NCI-H2029 treated with DMSO at 0.1 percent for 48 hours (cell line): Measurements from ENCODE around the gene TET2.
A peak's percentile ranks its signal among the peaks of the same experiment; 100 is the strongest.

Experiments used
- DNase-seq: peaks from one replicate; lab custom pipeline; 2025; lab: John Stamatoyannopoulos, UW

TET2 gene

GRCh38 chr4:105140684-105141490 is 5.8 kb upstream of the TET2 start:
- DNase-seq = no peak

DNA sequence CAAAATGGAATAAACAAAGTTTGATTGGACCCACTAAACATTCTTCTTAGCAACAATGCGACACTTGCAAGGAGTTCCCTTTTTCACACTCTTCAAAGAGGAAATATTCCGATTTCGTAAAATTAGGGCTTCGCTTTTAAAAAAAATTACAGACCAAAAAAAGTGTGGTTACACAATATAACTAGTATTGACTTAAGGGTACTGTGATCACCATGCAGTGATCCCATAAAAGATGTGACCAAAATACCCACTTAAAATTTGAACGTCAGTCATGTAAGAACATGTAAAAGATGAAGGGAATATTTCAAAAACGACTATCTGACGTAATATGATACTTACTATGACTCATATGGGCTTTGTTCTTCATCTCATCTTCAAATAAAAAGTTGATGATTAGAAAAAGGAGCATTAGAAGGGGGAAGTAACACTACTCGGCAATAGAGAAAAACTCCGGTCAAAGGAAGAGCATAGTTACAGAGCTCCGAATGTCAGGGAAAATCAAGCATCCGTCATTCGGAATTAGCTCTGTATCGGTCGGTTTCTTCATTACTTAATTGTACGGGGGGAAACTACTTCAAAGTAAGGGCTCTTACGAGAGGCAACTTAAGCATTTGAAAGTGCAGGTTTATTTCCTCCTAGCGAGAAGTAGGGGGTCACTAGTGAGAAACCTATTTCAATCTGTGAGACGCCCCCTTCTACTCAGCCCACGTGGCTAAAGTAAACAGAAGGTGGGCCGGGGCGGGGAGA is 1.3 kb upstream of the TET2 start:
- DNase-seq = no peak

- DNase-seq = no peak
Measured at GRCh38 chr4:105145903-105146275, 787 bp upstream of the TET2 start.

DNA sequence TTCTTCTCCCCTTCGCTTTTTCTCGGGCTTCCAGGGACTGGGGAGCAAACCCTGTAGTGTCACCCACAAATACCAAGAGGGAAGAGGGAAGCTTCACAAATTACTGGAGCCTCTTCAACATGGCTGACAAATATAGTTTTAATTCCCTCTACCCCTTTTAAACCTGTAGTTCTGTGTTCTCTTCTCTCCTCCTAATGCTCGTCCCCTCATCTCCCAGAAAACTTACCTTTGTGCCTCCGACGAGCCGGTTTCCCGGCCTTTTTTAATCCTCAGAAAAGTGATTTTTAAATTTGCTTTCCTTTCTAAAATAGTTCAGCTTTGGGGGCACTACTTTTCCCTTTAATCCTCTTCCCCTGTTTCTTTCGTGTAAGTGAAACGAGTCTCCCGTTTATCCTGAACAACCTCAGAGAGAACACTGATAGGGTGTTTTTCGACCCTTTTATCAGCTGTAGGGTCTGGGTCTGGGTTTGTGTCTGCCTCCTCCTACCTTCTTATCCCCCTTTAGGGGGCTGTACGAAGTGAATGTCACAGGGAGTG is 408 bp downstream of the TET2 start:
- no peak for DNase-seq

DNA sequence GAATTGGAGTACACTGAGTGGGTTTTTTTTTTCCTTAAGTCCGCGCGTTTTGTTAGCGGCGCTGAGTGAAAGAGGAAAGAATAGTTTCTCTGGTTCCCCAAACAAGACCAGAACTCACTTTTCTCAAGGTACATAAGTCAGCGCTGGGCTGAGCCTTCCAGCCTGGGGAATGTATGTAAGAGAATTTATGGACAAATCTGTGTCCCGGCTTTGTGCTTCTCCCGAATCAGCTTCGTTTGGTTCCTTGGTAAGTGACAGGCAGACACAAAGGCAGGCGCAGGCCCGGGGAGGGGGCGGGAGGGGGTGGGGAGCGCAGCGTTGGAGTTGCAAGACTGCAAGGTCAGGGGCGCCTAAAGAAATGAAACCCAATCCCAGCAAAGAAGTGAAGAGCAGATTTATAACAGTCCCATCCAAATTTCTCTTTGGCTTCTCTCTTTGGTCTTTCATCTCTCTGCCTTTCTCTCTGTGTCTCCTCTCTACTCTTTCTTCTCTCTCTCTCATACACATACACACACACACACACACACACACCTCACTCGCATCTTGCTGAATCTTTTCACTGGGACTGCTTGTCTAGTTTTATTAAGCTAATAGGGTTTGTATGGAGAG is 981 bp downstream of the TET2 start:
- DNase-seq = peak; percentile 30

DNA sequence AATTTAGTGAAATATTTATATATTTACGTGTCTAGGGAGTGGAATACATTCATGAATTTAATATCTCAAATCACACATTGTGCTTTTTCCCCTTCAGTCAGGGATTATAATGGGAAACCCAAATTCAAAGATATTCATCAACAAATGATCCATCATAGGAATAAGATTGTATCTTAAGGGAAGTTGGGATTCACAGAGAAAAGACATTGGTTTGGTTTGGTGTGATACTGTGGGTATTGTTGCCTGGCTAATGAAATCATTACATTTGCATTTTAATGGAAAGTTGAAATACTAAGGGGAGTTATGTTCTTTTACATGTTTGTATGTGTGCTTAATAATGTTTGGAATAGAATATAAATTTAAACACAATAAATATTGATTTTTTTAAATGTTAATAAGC is 1.7 kb downstream of the TET2 start:
- DNase-seq = no peak

- no peak for DNase-seq
Measured at GRCh38 chr4:105148776-105149175, 2.1 kb downstream of the TET2 start.

- no peak for DNase-seq
Measured at GRCh38 chr4:105149771-105150170, 3.1 kb downstream of the TET2 start.

- DNase-seq = no peak
Measured at GRCh38 chr4:105150503-105150902, 3.8 kb downstream of the TET2 start.

DNA sequence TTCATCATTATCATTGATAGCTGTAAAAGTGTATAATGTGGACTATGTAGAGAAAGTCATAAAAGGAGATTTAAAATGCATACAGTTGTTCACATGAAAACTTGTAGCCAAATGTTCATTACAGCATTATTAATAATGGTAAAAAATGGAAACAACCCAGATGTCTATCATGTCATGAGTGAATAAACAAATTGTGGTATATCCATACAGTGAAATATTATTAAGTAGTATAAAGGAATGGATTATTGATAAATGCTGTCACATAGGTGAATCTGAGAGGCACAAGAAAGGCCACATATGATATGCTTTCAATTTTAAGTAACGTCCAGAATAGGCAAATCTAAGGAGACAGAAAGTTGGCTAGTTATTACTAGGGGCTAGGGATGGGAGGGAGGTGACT is 7.1 kb downstream of the TET2 start:
- no peak for DNase-seq

GRCh38 chr4:105154576-105154975 is 7.9 kb downstream of the TET2 start:
- DNase-seq = no peak

DNA sequence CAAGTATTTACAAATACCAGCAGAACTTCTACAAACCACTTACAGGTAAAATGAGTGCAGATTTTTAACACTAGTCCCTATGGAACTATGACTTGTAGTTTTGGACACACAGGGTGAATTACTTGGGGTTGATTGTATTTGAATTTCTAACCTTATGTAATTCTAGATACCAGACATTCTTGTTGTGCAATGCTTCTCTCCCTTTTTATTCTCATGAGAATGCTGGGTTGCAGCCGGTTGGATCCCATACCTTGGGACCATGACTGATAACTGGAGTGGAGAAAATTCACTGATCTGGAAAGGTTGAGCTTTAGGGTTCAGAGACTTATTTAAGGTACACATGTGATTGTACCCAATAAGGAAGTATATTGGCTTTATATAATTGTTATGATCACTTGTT is 8.8 kb downstream of the TET2 start:
- no peak for DNase-seq

- peak; percentile 40 for DNase-seq
Measured at GRCh38 chr4:105158837-105159236, 12.2 kb downstream of the TET2 start.

- no peak for DNase-seq
Measured at GRCh38 chr4:105162123-105162796, 15.6 kb downstream of the TET2 start.

DNA sequence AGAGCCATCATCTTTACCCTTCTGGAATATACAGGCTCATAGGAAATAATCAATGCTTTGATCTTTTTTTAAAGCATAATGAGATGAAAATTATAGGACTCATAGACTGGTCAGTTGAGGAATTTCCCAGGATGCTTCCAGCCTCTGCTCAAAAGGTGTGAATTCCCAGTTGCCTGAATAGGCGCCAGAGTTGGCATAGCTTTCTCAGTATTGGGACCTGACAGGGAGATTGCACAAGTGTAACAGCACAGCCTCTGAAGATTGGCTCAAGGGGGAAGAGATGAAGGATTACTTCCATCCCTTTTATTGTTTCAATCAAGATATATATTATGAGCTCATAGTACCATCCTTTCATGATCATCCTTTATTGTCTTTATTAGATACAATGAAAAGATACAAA is 17.9 kb downstream of the TET2 start:
- no peak for DNase-seq

- no peak for DNase-seq
Measured at GRCh38 chr4:105166066-105166465, 19.4 kb downstream of the TET2 start.

- no peak for DNase-seq
Measured at GRCh38 chr4:105170711-105171110, 24.0 kb downstream of the TET2 start.

- DNase-seq = no peak
Measured at GRCh38 chr4:105171912-105172311, 25.2 kb downstream of the TET2 start.

GRCh38 chr4:105174098-105174497 is 27.4 kb downstream of the TET2 start:
- DNase-seq = no peak

- DNase-seq = no peak
Measured at GRCh38 chr4:105179539-105180401, 33.1 kb downstream of the TET2 start.

DNA sequence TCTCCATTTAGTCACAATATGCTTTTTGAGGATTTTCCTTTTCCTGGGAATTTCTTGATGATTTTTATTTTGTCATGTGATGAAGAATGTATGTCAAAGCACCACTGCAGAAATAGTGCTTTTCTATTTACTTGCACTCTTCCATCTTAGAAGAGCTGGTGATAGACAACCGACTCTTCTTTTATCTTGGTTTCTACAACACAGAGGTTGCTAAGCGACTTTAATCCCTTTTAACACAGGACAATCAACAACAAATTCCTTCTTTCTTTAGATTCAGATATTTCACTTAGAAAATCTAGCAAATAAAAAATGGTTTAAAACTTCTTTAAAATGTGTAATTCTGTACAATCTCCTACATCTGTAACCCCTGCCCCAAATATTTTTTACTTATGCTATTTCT is 34.6 kb downstream of the TET2 start:
- DNase-seq = no peak
